HG03097 (cell line): Measurements from ENCODE around the gene DISP1.
"Not testable (repeated sequence)": the region's sequence is repeated elsewhere in the genome, so short reads cannot be mapped to it uniquely, and the experiment has no call there.

Experiments used
- ATAC-seq: cut with Tn5 transposase; IDR thresholded peaks from one replicate; pipeline ENCODE4 v1.9.1; 2021; ENCODE audit not compliant: unreplicated experiment, low FRiP score

The DISP1 gene

DNA sequence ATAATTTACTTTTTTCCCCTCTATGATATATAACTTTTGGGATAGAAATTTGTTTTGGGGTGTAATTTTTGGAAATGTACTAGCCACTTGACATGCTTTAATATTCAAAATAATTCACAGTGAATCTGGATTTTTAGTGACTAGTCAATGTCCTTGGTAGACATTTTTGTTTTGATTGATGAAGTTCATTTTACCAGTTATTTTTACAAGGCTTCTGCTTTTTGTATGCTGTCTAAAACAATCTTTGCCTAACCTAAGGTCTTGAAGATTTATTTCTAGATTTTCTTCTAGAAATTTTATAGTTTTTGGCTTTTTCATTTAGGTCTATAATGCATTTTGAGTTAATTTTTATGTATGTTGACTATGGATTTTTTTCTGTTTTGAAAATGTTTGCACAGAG, 30.9 kb downstream of the DISP1 start:
- no peak for ATAC-seq

DNA sequence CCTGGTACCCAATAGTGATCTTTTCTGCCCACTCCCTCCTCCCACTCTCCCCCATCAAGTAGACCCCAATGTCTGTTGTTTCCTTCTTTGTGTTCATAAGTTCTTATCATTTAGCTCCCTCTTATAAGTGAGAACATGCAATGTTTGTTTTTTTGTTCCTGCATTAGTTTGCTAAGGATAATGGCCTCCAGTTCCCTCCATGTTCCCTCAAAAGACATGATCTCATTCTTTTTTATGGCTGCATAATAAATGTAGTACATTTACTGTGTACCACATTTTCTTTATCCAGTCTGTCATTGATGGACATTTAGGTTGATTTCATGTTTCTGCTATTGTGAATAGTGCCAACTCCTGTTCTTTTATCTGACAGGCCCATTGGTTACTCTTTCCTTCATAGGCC, 35.7 kb downstream of the DISP1 start:
- ATAC-seq, result not testable (repeated sequence)

DNA sequence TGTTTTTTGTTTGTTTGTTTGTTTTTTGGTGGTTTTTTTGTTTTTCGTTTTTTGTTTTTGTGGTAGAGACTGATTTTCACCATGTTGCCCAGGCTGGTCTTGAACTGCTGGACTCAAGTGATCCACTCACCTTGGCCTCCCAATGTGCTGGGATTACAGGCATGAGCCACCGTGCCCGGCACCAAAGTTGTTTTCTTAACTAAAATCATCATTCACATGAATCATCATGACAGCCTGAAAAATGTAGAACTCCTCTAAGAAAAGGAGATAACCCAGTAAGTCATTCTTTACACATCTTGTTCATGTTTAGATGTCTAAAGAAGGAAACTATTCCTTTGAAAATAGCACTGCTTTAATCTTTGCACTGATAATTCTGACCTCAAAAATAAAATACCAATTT, 37.5 kb downstream of the DISP1 start:
- ATAC-seq, result no peak

DNA sequence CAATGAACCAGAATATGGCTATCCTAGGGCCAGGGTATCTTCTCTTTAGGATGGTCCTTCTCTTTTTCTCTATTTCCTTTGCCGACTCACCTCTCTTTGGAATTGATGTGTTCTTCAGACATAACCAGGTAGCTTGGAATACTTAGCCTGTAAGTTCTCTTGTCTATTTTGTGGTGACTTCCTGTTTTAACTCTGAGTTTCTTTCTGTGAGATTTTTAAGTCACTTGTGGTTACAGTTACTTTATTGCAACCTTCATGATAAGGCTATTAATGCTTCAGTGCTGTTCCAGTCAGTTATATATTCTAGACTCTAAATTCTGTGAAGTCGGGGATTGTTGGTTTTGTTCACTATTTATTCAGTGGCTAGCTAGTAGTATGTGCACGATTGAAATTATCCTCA, 46.2 kb downstream of the DISP1 start:
- no peak for ATAC-seq
